WTC11 (cell line): ENCODE data around the gene C9orf72. TPM values are rescaled to one million over a fixed set of nuclear protein-coding genes. Genes with fewer than 3 reads are reported as not detected.

Experiments
- ATAC-seq: fragments of 200-7000 bp; cut with Tn5 transposase; 2 replicates; pipeline ENCODE4 v1.10.0; 2021; ENCODE audit warnings: mild to moderate bottlenecking, moderate library complexity
- CTCF ChIA-PET: fragments of 300-600 bp; sonication (Branson Sonifier 250); formaldehyde crosslinking; loops from one replicate; lab custom pipeline; 2021; ENCODE audit warnings: antibody characterized with exemption; lab: Charles Lee
- POLR2A ChIA-PET: fragments of 350-600 bp; sonication (Branson Sonifier 250); formaldehyde crosslinking; loops from one replicate; lab custom pipeline; 2021; ENCODE audit warnings: antibody characterized with exemption; lab: Charles Lee
- DNase-seq: peaks from one replicate; pipeline ENCODE4 v3.0.0; 2021; ENCODE audit warnings: low spot score
- H3K27ac Mint-ChIP-seq: 2 replicates; pipeline ENCODE4 v1.8.0; 2021; ENCODE audit warnings: mixed read lengths
- H3K27me3 Mint-ChIP-seq: 2 replicates; pipeline ENCODE4 v1.8.0; 2021; ENCODE audit warnings: low read depth, mild to moderate bottlenecking, moderate library complexity, mixed read lengths
- H3K36me3 Mint-ChIP-seq: 2 replicates; pipeline ENCODE4 v1.8.0; 2021; ENCODE audit warnings: mixed read lengths
- H3K4me1 Mint-ChIP-seq: 2 replicates; pipeline ENCODE4 v1.8.0; 2022; ENCODE audit warnings: mixed read lengths
- H3K4me3 Mint-ChIP-seq: 2 replicates; pipeline ENCODE4 v1.8.0; 2021; ENCODE audit warnings: mild to moderate bottlenecking, moderate library complexity, mixed read lengths
- H3K9me3 Mint-ChIP-seq: 2 replicates; pipeline ENCODE4 v1.8.0; 2021; ENCODE audit warnings: mixed read lengths
- ARID4B ChIP-seq: sonication (generic); formaldehyde crosslinking; IDR thresholded peaks from 2 replicates; pipeline ENCODE4 v1.8.0; 2023; ENCODE audit warnings: missing genetic modification reagents, mild to moderate bottlenecking, borderline replicate concordance
- E2F1 ChIP-seq: sonication (generic); formaldehyde crosslinking; IDR thresholded peaks from 2 replicates; pipeline ENCODE4 v1.8.0; 2022; ENCODE audit warnings: mild to moderate bottlenecking, missing genetic modification reagents
- E2F4 ChIP-seq: sonication (generic); formaldehyde crosslinking; IDR thresholded peaks from 2 replicates; pipeline ENCODE4 v1.8.1; 2022; ENCODE audit warnings: low read depth, mild to moderate bottlenecking, moderate library complexity, missing genetic modification reagents, borderline replicate concordance
- ELF4 ChIP-seq: sonication (generic); formaldehyde crosslinking; IDR thresholded peaks from 2 replicates; pipeline ENCODE4 v1.8.1; 2022; ENCODE audit warnings: low read depth, mild to moderate bottlenecking, moderate library complexity, missing genetic modification reagents
- FOXK1 ChIP-seq: sonication (generic); formaldehyde crosslinking; IDR thresholded peaks from 2 replicates; pipeline ENCODE4 v1.8.0; 2022; ENCODE audit warnings: mild to moderate bottlenecking, moderate library complexity, missing genetic modification reagents
- SMAD4 ChIP-seq: sonication (generic); formaldehyde crosslinking; IDR thresholded peaks from 2 replicates; pipeline ENCODE4 v1.8.0; 2022; ENCODE audit warnings: mild to moderate bottlenecking, missing genetic modification reagents
- STAT6 ChIP-seq: sonication (generic); formaldehyde crosslinking; conservative IDR thresholded peaks from 2 replicates; pipeline ENCODE4 v1.8.1; 2023; ENCODE audit warnings: mild to moderate bottlenecking, low read depth, missing genetic modification reagents, moderate library complexity
- TEAD1 ChIP-seq: sonication (generic); formaldehyde crosslinking; IDR thresholded peaks from 2 replicates; pipeline ENCODE4 v1.8.0; 2022; ENCODE audit warnings: mild to moderate bottlenecking, missing genetic modification reagents
- ZBTB43 ChIP-seq: sonication (generic); formaldehyde crosslinking; IDR thresholded peaks from 2 replicates; pipeline ENCODE4 v1.8.1; 2023; ENCODE audit warnings: mild to moderate bottlenecking, missing genetic modification reagents
- ZNF396 ChIP-seq: fragments of 250-450 bp; sonication (Bioruptor Pico); IDR thresholded peaks from 2 replicates; pipeline ENCODE4 v1.8.0; 2021; ENCODE audit warnings: mild to moderate bottlenecking, moderate library complexity, borderline replicate concordance
- ZNF416 ChIP-seq: fragments of 250-450 bp; sonication (Bioruptor Pico); IDR thresholded peaks from 2 replicates; pipeline ENCODE4 v1.9.0; 2021; ENCODE audit warnings: mild to moderate bottlenecking, inconsistent platforms
- ZNF423 ChIP-seq: fragments of 250-450 bp; sonication (Bioruptor Pico); IDR thresholded peaks from 2 replicates; pipeline ENCODE4 v2.1.2; 2022; ENCODE audit warnings: mild to moderate bottlenecking, moderate library complexity
- ZNF512 ChIP-seq: sonication (generic); formaldehyde crosslinking; IDR thresholded peaks from 2 replicates; pipeline ENCODE4 v1.8.1; 2022; ENCODE audit warnings: missing genetic modification reagents, borderline replicate concordance
- total RNA-seq: library from RNA; stranded (reverse); gene quantifications from 3 replicates; pipeline ENCODE4 v1.2.3, GENCODE V29; 2021

Gene C9orf72
- total RNA-seq, 1 experiment from 2014 or later, result 21.5 TPM

- TF ChIP-seq TEAD1, result no peak
- no peak for TF ChIP-seq ZNF396
- TF ChIP-seq ARID4B (CRISPR knock-in tag), result no peak
- no peak for TF ChIP-seq E2F4 (CRISPR knock-in tag)
- no peak for TF ChIP-seq ZBTB43 (CRISPR knock-in tag)
- no peak for TF ChIP-seq ZNF416 (CRISPR knock-in tag)
- no peak for TF ChIP-seq ELF4 (CRISPR knock-in tag)
- no peak for TF ChIP-seq E2F1 (CRISPR knock-in tag)
- no peak for TF ChIP-seq ZNF512
- TF ChIP-seq ZNF423 (CRISPR knock-in tag), result no peak
- TF ChIP-seq STAT6 (CRISPR knock-in tag), result no peak
- TF ChIP-seq FOXK1 (CRISPR knock-in tag), result no peak
- no peak for TF ChIP-seq SMAD4 (CRISPR knock-in tag)
- TF ChIP-seq, all 79 proteins: peak for 0
- POLR2A ChIA-PET, result no interaction called here
These were observed 38.5 kb downstream of the C9orf72 start for GRCh38 chr9:27534658-27535209.

More at GRCh38 chr9:27534658-27535209, 38.5 kb downstream of the C9orf72 start:
- CTCF ChIA-PET, result interaction anchor here (2.0 to 2.4 kb wide), 3 partner anchors 45 to 202 kb away, joined by 12 to 22 read pairs (median 18); no protein-coding TSS in a partner anchor
- Mint-ChIP-seq H3K4me3 (no peak overlapping the region), H3K27ac (no peak overlapping the region), H3K36me3 (no peaks in the 10 kb centered on the region; the same call in 1 of the 2 replicates), H3K27me3 (no peaks in the 10 kb centered on the region), H3K4me1 (peaks cover 38% of the 10 kb centered on the region), H3K9me3 (no peaks in the 10 kb centered on the region)
- ATAC-seq (no peak), DNase-seq (no peak)
